Measurements from ENCODE around the gene MPHOSPH9. TPM values are rescaled to one million over a fixed set of nuclear protein-coding genes. Genes with fewer than 3 reads are reported as not detected.

The MPHOSPH9 gene
- total RNA-seq, 1 donor from 2014 or later: 302 TPM

- H3F3A ChIP-seq (ENCODE audit: low read depth): no peaks in the 10 kb centered on the region
- H3K9ac ChIP-seq: no peak overlapping the region
- H4K20me1 ChIP-seq (ENCODE audit: low read depth): no peaks in the 10 kb centered on the region
- H3K36me3 Mint-ChIP-seq: peaks cover 50% of the 10 kb centered on the region
- no peak overlapping the region for H3K27ac Mint-ChIP-seq
- H3K27me3 Mint-ChIP-seq (ENCODE audit: insufficient read depth, low read depth): peaks cover 2% of the 10 kb centered on the region
- no peaks in the 10 kb centered on the region for H3K27me3 ChIP-seq
- peaks cover 32% of the 10 kb centered on the region for H3K9me3 Mint-ChIP-seq
- no peak overlapping the region for H3K4me3 ChIP-seq
- TF ChIP-seq EZH2 (IDR thresholded peaks at IDR 0.05) (no peak), EZH2phosphoT487 (IDR thresholded peaks at IDR 0.05) (no peak)
- TF ChIP-seq, protein P1, sequence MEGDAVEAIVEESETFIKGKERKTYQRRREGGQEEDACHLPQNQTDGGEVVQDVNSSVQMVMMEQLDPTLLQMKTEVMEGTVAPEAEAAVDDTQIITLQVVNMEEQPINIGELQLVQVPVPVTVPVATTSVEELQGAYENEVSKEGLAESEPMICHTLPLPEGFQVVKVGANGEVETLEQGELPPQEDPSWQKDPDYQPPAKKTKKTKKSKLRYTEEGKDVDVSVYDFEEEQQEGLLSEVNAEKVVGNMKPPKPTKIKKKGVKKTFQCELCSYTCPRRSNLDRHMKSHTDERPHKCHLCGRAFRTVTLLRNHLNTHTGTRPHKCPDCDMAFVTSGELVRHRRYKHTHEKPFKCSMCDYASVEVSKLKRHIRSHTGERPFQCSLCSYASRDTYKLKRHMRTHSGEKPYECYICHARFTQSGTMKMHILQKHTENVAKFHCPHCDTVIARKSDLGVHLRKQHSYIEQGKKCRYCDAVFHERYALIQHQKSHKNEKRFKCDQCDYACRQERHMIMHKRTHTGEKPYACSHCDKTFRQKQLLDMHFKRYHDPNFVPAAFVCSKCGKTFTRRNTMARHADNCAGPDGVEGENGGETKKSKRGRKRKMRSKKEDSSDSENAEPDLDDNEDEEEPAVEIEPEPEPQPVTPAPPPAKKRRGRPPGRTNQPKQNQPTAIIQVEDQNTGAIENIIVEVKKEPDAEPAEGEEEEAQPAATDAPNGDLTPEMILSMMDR (IDR thresholded peaks at IDR 0.05): no peak
- H3K4me3 Mint-ChIP-seq: no peak overlapping the region
- peaks cover 6% of the 10 kb centered on the region for H3K4me1 ChIP-seq
- peaks cover 81% of the 10 kb centered on the region for H3K79me2 ChIP-seq (ENCODE audit: low read depth)
- no peak overlapping the region for H3K27ac ChIP-seq
- no peaks in the 10 kb centered on the region for H3K9me3 ChIP-seq (ENCODE audit: low read depth)
- no peak overlapping the region for H3K4me2 ChIP-seq
- peaks cover 7% of the 10 kb centered on the region for H3K36me3 ChIP-seq
- DNase-seq (ENCODE audit: low spot score): no peak
- peaks cover 2% of the 10 kb centered on the region for H3K4me1 Mint-ChIP-seq
- H2AFZ ChIP-seq (replicated peaks): no peak overlapping the region
Measured at GRCh38 chr12:123245678-123246077, 12.7 kb upstream of the MPHOSPH9 start.

GRCh38 chr12:123243671-123244262, 10.8 kb upstream of the MPHOSPH9 start:
- H3F3A ChIP-seq (ENCODE audit: low read depth): no peaks in the 10 kb centered on the region
- Mint-ChIP-seq H3K4me3 (no peak overlapping the region), H3K4me1 (peaks cover 2% of the 10 kb centered on the region), H3K27ac (peak overlapping the region; percentile 82), H3K9me3 (peaks cover 25% of the 10 kb centered on the region), H3K36me3 (peaks cover 43% of the 10 kb centered on the region), H3K27me3 (ENCODE audit: insufficient read depth, low read depth) (peaks cover 2% of the 10 kb centered on the region)
- no peaks in the 10 kb centered on the region for H3K9me3 ChIP-seq (ENCODE audit: low read depth)
- H3K79me2 ChIP-seq (ENCODE audit: low read depth): peaks cover 75% of the 10 kb centered on the region
- no peak overlapping the region for H3K4me3 ChIP-seq
- no peaks in the 10 kb centered on the region for H3K27me3 ChIP-seq
- H4K20me1 ChIP-seq (ENCODE audit: low read depth): no peaks in the 10 kb centered on the region
- peaks cover 6% of the 10 kb centered on the region for H3K4me1 ChIP-seq
- TF ChIP-seq EZH2 (IDR thresholded peaks at IDR 0.05) (no peak), EZH2phosphoT487 (IDR thresholded peaks at IDR 0.05) (no peak)
- TF ChIP-seq, protein P1 (IDR thresholded peaks at IDR 0.05): no peak
- no peak overlapping the region for H3K4me2 ChIP-seq
- DNase-seq (ENCODE audit: low spot score): no peak
- no peak overlapping the region for H3K9ac ChIP-seq
- no peak overlapping the region for H2AFZ ChIP-seq (replicated peaks)
- no peak overlapping the region for H3K27ac ChIP-seq
- H3K36me3 ChIP-seq: no peaks in the 10 kb centered on the region

- H3K9me3 ChIP-seq (ENCODE audit: low read depth): no peaks in the 10 kb centered on the region
- Mint-ChIP-seq H3K27me3 (ENCODE audit: insufficient read depth, low read depth) (peaks cover 2% of the 10 kb centered on the region), H3K4me1 (peaks cover 2% of the 10 kb centered on the region), H3K27ac (no peak overlapping the region), H3K9me3 (peaks cover 14% of the 10 kb centered on the region), H3K36me3 (peaks cover 30% of the 10 kb centered on the region), H3K4me3 (no peak overlapping the region)
- H3K27me3 ChIP-seq: no peaks in the 10 kb centered on the region
- peak overlapping the region; percentile 11 for H3K9ac ChIP-seq
- TF ChIP-seq EZH2 (IDR thresholded peaks at IDR 0.05) (no peak), EZH2phosphoT487 (IDR thresholded peaks at IDR 0.05) (no peak)
- TF ChIP-seq, protein P1 (IDR thresholded peaks at IDR 0.05): no peak
- H3F3A ChIP-seq (ENCODE audit: low read depth): peaks cover 11% of the 10 kb centered on the region
- peaks cover 74% of the 10 kb centered on the region for H3K79me2 ChIP-seq (ENCODE audit: low read depth)
- no peak overlapping the region for H3K4me3 ChIP-seq
- peaks cover 6% of the 10 kb centered on the region for H3K4me1 ChIP-seq
- H3K4me2 ChIP-seq: peak overlapping the region; percentile 2
- no peaks in the 10 kb centered on the region for H3K36me3 ChIP-seq
- no peak for DNase-seq (ENCODE audit: low spot score)
- H3K27ac ChIP-seq: peak overlapping the region; percentile 53
- no peak overlapping the region for H2AFZ ChIP-seq (replicated peaks)
- no peaks in the 10 kb centered on the region for H4K20me1 ChIP-seq (ENCODE audit: low read depth)
Measured at GRCh38 chr12:123242116-123242904, 9.4 kb upstream of the MPHOSPH9 start.

All from neural progenitor cell (in vitro differentiated cells).